ENCODE data around the gene FAM136A.
A peak's percentile ranks its signal among the peaks of the same experiment; 100 is the strongest.

The FAM136A gene

GRCh38 chr2:70301344-70302194, at the start of gene FAM136A:
TSS of gene FAM136A (minus strand) at chr2:70302067. CDS start at chr2:70302011, 56 bp downstream.
- peak; percentile 80 to 83 for DNase-seq (ENCODE audit: low read depth in 2 of 2)
- peak within 1 kb of the TSS; percentile 89 to 92 for H3K4me3 ChIP-seq (replicated peaks in 1 of 2; ENCODE audit: low read depth in 2 of 2, low read length in 2 of 2)
- peak; percentile 79 for TF ChIP-seq CTCF (IDR thresholded peaks at IDR 0.05; ENCODE audit: low read depth, low read length)

DNA sequence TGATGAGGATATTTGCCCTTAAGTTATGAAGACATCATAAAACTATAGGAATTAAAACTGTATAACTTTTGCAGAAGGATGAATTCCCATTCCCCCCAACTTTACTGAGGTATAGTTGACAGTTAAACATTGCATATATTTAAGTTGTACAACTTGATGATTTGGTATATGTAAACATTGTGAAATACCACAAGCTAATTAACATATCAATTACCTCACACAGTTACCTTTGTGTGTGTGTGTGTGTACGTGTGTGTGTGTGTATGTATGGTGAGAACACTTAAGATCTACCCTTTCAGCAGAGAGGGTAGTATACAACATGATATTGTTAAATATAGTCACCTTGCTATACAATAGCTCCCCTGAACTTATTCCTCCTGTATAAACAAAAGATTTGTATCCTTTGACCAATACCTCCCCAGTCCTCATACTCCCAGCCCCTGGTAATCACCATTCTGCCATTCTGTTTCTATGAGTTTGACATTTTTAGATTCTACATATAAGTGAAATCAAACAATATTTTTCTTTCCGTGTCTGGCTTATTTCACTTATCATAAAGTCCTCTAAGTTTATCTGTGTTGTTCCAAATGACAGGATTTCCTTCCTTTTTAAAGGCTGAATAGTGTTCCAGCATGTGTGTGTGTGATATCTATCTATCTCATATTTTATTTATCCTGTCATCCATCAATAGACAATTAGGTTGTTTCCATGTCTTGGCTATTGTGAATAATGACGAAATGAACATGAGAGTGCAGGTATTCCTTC, 48.2 kb upstream of the FAM136A start:
- no peak overlapping the region for H3K4me3 ChIP-seq (replicated peaks in 1 of 2; ENCODE audit: low read depth in 2 of 2, low read length in 2 of 2)
- no peak for DNase-seq (ENCODE audit: low read depth in 2 of 2)
- TF ChIP-seq CTCF (IDR thresholded peaks at IDR 0.05; ENCODE audit: low read depth, low read length): no peak

GRCh38 chr2:70347831-70348230, 46.0 kb upstream of the FAM136A start:
- no peak for DNase-seq (ENCODE audit: low read depth in 2 of 2)
- no peak overlapping the region for H3K4me3 ChIP-seq (replicated peaks in 1 of 2; ENCODE audit: low read depth in 2 of 2, low read length in 2 of 2)
- no peak for TF ChIP-seq CTCF (IDR thresholded peaks at IDR 0.05; ENCODE audit: low read depth, low read length)

GRCh38 chr2:70344195-70344594, 42.3 kb upstream of the FAM136A start:
- DNase-seq (ENCODE audit: low read depth in 2 of 2): peak in 1 of 2 donors; percentile 43
- H3K4me3 ChIP-seq (replicated peaks in 1 of 2; ENCODE audit: low read depth in 2 of 2, low read length in 2 of 2): no peak overlapping the region
- TF ChIP-seq CTCF (IDR thresholded peaks at IDR 0.05; ENCODE audit: low read depth, low read length): no peak

GRCh38 chr2:70341477-70341765, 39.6 kb upstream of the FAM136A start:
- TF ChIP-seq CTCF (IDR thresholded peaks at IDR 0.05; ENCODE audit: low read depth, low read length): no peak
- no peak overlapping the region for H3K4me3 ChIP-seq (replicated peaks in 1 of 2; ENCODE audit: low read depth in 2 of 2, low read length in 2 of 2)
- DNase-seq (ENCODE audit: low read depth in 2 of 2): no peak

GRCh38 chr2:70340761-70341476, 39.1 kb upstream of the FAM136A start:
- H3K4me3 ChIP-seq (replicated peaks in 1 of 2; ENCODE audit: low read depth in 2 of 2, low read length in 2 of 2): no peak overlapping the region
- peak; percentile 44 to 58 for DNase-seq (ENCODE audit: low read depth in 2 of 2)
- peak; percentile 79 for TF ChIP-seq CTCF (IDR thresholded peaks at IDR 0.05; ENCODE audit: low read depth, low read length)

Data from cardiac fibroblast (primary cell).